Amniotic stem cell (primary cell): Measurements from ENCODE around the gene UTY.

ENCODE experiments used
- DNase-seq: peaks from one replicate; lab custom pipeline; 2025; lab: John Stamatoyannopoulos, UW

The UTY gene

GRCh38 chrY:13415556-13415955 lies 64.3 kb downstream of the UTY start:
- DNase-seq, result no peak

GRCh38 chrY:13398876-13399275 lies 81.0 kb downstream of the UTY start:
- DNase-seq, result no peak

- no peak for DNase-seq
These were observed 98.6 kb downstream of the UTY start for GRCh38 chrY:13381110-13381683.

- DNase-seq, result no peak
These were observed 108.7 kb downstream of the UTY start for GRCh38 chrY:13370868-13371800.

DNA sequence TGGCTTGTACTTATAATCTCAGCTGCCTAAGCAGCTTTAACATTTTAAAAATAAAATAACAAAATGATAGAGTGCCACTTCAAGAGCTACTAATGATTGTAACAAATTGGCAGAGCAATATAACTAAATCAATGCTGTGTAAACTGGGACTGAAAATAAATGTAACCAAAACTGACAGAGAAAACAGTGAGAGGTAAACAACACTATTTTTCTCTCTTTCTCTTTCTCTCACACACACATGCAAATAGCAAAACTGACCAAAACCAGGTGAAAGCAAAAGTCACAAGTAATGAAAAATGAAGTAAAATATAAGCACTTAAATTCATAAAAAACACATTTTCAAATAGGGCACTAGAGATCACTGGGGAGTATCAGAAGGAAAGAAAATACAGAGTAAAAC lies 109.6 kb downstream of the UTY start:
- no peak for DNase-seq

GRCh38 chrY:13368513-13368845 lies 111.4 kb downstream of the UTY start:
- no peak for DNase-seq

DNA sequence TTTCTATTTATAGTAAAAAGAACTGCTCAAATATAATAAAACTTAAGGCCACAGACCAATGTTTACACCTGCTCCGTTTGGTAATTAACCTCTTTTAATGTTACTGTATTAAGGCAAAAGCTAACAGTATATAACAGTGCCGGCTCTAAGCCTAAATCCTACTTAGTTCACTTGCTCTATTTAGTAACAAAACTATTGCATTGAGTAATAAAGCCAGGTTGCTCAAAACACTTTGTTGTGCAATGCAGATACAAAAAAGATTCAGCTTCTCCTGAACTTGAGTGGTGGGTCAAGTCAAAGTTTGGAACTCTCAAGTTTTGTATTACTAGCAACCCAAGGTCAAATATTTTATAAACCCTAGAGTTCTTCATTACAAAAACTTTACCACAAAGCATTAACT lies 116.2 kb downstream of the UTY start:
- DNase-seq, result no peak

DNA sequence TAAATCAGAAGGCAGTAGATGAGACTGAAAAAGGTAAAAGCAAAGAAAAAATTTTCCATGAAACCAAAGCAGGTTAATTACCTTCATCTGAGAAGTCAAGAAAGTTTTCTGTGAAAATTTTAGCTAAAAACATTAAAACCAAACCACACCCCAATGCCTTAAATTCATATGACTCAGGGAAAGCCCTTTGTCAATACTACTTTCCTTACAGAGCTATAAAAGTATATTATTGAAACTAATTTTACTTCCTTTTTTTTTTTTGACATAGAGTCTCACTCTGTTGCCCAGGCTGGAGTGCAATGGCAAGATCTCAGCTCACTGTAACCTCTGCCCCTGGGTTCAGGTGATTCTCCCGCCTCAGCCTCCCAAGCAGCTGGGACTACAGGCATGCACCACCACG lies 117.2 kb downstream of the UTY start:
- DNase-seq, result no peak

GRCh38 chrY:13361656-13362636 lies 117.9 kb downstream of the UTY start:
- no peak for DNase-seq

DNA sequence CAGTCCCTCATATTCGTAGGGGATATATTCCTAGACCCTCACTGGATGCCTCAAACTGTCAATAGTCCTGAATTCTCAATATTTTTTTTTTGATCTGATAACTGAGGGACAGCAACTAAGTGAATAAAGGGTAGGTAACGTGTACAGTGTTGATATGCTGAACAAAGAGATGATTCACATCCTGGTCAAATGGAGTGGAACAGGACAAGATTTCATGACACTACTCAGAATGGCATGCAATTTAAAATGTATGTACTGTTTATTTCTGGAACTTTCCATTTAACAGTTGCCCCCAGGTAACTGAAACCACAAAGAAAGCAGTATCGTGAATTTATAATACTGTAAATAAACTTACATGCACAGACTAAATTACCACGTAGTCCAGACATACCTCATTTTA lies 128.4 kb downstream of the UTY start:
- no peak for DNase-seq

DNA sequence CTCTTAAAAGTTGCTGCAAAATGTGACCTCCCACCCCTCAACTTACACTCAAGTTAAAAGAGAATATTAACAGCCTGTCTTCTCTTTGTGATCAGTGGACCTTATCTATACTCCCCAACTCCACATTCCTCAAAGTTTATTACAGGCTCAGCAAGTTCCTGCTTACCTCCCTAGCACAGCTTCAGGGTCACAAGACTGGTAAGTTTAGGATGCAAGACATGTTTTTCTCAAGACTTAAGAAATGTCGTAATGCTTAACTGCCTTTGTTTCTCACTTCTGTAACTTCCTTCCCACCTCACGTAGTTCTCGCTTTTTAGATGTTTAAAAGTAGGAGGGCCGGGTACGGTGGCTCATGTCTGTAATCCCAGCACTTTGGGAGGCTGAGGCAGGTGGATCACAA lies 132.7 kb downstream of the UTY start:
- DNase-seq, result no peak

DNA sequence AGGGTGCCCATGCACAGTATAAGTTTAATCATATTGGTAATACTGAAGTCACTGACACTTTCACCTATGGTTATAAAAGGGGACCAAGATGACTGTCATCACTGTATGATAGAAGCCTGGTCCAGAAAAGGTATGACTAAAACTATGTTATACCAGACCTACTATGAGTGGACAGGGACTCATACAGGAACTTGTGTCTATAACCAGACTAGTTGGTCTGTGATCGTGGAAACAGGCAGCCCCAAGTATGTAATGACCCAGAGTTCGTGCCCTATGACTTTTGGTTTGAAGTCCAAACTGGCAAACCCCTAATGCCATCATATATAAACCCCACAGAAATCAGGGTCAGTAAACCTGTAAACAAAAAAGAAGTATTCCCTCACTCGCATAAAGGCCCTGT lies 134.3 kb downstream of the UTY start:
- DNase-seq, result no peak

GRCh38 chrY:13343307-13343946 lies 136.4 kb downstream of the UTY start:
- DNase-seq, result no peak

- no peak for DNase-seq
These were observed 139.9 kb downstream of the UTY start for GRCh38 chrY:13339939-13340338.

- no peak for DNase-seq
These were observed 140.5 kb downstream of the UTY start for GRCh38 chrY:13339381-13339780.

GRCh38 chrY:13338711-13339110 lies 141.1 kb downstream of the UTY start:
- no peak for DNase-seq

DNA sequence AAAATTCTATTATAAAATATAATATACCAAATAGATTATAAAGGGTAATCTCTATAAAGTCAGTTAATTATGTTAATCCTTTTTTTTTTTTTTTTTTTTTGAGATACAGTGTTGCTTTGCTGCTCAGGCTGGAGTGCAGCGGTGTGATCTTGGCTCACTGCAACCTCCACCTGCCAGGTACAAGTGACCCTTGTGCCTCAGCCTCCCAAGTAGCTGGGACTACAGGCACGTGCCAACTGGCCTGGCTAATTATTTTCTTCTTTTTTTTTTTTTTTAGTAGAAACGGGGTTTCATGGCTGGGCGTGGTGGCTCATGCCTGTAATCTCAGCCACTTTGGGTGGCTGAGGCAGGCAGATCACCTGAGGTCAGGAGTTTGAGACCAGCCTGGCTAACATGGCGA lies 141.9 kb downstream of the UTY start:
- DNase-seq, result no peak

DNA sequence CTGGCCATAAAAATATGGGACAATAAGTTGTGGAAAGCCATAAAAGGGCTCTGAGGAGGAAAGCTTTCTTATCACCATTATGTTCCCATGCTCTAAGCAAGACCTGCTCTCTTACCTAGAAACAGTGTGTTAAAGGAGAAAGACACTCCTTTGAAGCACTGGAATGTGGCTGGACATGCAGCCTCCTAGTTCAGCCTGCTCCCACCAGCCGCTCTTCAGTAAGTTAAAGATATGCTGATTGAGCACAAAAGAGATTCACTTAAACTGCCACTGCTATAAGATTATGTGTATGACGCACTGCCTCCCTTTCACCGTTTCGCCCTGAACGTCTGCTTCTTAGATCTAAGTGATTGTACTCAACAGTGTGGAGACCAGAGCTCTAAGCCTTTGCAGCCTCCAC lies 146.0 kb downstream of the UTY start:
- no peak for DNase-seq

DNA sequence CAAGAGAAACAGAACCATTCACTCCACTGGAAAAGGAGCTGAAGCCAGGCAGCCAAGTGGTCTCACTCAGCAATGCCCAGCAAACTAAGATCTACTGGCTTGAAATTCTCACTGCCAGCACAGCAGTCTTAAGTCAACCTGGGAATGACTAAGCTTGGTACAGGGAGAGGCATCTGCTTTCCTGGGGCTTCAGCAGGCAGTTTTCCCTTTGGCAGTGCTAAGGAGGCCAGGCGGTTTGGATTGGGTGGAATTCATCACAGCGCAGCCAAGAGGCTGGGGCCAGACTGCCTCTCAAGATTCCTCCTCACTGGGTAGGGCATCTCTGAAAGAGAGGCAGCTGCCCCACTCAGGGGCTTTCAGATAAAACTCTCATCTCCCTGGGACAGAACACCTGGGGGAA lies 149.2 kb downstream of the UTY start:
- DNase-seq, result no peak

GRCh38 chrY:13312966-13313365 lies 166.9 kb downstream of the UTY start:
- DNase-seq, result no peak

- DNase-seq, result no peak
These were observed 171.9 kb downstream of the UTY start for GRCh38 chrY:13307959-13308358.

- no peak for DNase-seq
These were observed 179.0 kb downstream of the UTY start for GRCh38 chrY:13300795-13301194.
